NCI-H69 (cell line): Measurements from ENCODE around the gene IL5.
A peak's percentile ranks its signal among the peaks of the same experiment; 100 is the strongest.

Experiments
- DNase-seq: peaks from one replicate; lab custom pipeline; 2025; lab: John Stamatoyannopoulos, UW

The IL5 gene

DNA sequence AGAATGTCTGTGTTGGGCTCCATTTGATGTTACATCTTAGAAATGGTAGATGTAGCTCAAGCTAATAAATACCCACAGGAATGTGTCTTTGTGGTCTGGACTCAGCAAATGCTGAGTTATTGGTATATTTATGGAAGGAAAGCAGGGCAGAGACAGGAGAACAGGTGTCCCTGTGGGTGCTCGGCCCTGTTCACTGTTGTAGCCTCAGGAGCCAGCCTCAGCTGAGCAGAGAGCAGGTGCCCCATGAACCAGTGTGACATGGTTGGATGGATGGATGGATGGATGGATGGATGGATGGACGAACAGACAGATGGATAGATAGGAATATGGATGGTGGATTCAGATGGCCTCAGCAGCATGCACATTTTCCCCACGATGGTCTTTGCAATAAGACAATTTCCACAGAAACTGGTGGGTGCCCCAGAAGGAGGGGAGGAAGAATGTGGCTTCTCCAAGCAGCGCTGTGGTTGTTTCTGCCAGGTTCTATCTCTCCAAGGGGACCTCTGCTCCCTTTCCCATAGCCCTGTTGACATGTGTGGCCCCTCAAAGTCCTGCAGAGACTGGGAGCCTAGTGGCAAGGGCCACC, 44.5 kb downstream of the IL5 start:
- no peak for DNase-seq

GRCh38 chr5:132498152-132498551, 45.2 kb downstream of the IL5 start:
- no peak for DNase-seq

DNA sequence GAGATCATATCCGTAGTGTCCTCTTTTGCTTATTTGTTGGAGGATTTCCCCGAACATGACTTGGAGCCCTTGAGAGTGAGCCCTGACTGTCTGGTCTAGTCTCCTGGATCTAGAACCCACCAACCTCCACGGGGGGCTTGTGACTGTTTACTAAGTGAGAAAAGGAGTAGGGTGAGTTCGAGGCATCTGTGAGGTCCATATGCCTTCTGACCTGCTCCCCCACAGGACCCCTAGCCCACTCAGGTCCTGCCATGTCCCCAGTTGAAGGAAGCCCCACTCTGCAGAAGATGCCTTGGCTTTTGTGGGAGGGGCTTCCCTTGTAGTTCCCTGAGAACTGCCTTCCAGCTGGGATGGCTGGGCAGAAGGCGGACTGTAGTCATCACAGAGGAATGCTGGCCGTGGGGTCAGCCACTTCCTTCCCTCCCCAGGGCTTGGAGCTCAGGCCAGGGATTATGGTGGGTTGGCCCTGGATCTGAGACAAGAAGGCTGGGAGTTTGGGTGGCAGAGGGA, 45.8 kb downstream of the IL5 start:
- peak; percentile 46 for DNase-seq

- peak; percentile 89 for DNase-seq
These were observed 46.5 kb downstream of the IL5 start for GRCh38 chr5:132496631-132497487.

GRCh38 chr5:132496191-132496630, 47.1 kb downstream of the IL5 start:
- peak; percentile 97 for DNase-seq

DNA sequence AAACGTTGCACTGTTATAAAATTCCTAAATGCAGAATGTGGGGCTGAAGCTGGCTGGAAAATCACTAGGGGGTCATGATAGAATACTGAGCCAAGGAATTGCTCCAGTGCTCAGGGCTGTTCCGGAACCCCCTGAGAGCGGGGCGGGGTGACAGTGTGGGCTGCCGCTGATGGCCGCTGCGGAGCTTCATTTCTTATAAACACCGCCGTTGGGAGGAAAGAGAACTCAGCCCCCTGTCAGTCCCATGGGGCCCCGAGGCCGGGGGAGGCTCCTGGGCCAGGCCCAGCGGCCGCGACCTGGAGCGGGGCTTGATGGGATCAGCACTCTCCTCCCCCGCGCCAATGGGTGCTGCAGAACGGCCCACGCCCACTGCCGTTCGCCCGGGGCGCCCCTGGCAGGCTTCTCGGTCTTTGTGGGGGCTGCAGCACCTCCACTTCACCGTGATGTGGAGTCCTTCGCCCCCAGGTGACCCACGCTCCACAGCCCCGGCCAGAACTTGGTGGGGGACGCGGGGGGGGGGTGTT, 47.6 kb downstream of the IL5 start:
- DNase-seq = peak; percentile 88

DNA sequence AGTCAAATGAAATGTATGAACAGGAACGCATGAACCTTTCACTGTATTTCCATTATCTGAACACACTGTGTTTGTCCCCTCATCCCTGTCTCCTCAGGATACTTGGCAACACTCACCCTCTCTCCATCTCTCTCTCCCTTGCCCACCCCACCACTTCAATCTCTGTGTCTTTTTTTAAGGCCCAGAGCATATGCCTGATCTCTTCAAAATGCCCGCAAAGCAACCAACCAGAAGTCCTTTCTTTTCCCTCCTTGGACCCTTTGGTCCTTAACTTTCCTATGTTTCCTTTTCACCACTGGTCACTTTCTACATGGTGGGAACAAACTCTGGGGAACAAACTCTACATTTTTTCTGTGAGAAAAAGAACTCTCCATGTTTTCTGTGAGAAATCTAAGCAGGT, 49.5 kb downstream of the IL5 start:
- no peak for DNase-seq

DNA sequence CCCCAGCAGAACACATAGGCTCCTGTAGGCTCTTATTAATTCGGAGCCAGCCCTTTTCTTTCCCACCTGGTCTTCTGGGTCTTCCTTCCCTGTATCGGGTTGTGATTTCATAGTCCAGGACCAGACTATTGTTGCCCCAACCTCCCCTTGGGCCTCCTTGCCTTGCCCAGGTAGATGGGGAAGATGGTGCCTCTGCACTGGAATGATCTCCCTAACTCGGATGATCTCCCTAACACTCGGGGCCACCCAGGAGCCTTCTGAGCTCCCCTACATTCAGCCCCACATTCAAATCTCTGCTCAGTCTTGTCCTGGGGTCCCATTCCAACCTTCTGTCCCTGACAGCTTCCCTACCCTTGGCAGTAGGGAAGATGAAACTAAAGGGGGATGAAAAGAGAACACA, 50.1 kb downstream of the IL5 start:
- DNase-seq = no peak

GRCh38 chr5:132492386-132493125, 50.8 kb downstream of the IL5 start:
- DNase-seq = no peak
